Neural progenitor cell (in vitro differentiated cells): Measurements from ENCODE around the gene KLHL6.

Experiments used
- EZH2 ChIP-seq: fragments of 200-600 bp; sonication (generic); IDR thresholded peaks from 2 replicates; pipeline ENCODE4 v1.6.1; 2017; ENCODE audit warnings: antibody characterized with exemption, mild to moderate bottlenecking, moderate library complexity
- TF ChIP-seq, protein P1 (sequence below): fragments of 200-600 bp; sonication (generic); IDR thresholded peaks from 2 replicates; pipeline ENCODE4 v1.5.1; 2017; ENCODE audit warnings: antibody characterized with exemption, mild to moderate bottlenecking

DNA sequence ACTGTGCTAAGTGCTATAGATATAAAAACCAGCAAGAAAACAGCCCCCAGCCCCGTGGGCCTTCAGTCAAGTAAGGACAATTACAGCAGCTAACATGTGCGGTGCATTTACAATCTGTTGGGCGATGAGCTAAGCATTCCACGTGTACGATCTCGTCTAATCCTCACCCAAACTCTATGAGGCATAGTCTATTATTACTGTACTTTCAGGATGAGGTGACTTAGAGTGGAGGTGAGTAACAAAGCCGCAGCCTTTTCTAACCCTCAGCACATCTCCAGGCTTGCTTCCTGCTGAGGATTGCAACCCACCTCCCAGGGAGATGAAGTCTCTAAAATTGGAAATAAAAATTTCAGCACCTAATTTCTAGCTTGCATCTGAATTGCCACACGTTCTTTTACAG lies 73.9 kb downstream of the KLHL6 start:
- TF ChIP-seq, protein P1, sequence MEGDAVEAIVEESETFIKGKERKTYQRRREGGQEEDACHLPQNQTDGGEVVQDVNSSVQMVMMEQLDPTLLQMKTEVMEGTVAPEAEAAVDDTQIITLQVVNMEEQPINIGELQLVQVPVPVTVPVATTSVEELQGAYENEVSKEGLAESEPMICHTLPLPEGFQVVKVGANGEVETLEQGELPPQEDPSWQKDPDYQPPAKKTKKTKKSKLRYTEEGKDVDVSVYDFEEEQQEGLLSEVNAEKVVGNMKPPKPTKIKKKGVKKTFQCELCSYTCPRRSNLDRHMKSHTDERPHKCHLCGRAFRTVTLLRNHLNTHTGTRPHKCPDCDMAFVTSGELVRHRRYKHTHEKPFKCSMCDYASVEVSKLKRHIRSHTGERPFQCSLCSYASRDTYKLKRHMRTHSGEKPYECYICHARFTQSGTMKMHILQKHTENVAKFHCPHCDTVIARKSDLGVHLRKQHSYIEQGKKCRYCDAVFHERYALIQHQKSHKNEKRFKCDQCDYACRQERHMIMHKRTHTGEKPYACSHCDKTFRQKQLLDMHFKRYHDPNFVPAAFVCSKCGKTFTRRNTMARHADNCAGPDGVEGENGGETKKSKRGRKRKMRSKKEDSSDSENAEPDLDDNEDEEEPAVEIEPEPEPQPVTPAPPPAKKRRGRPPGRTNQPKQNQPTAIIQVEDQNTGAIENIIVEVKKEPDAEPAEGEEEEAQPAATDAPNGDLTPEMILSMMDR = no peak
- no peak for TF ChIP-seq EZH2
